Measurements from ENCODE around the gene ACSL5.

ACSL5 gene, protein sequence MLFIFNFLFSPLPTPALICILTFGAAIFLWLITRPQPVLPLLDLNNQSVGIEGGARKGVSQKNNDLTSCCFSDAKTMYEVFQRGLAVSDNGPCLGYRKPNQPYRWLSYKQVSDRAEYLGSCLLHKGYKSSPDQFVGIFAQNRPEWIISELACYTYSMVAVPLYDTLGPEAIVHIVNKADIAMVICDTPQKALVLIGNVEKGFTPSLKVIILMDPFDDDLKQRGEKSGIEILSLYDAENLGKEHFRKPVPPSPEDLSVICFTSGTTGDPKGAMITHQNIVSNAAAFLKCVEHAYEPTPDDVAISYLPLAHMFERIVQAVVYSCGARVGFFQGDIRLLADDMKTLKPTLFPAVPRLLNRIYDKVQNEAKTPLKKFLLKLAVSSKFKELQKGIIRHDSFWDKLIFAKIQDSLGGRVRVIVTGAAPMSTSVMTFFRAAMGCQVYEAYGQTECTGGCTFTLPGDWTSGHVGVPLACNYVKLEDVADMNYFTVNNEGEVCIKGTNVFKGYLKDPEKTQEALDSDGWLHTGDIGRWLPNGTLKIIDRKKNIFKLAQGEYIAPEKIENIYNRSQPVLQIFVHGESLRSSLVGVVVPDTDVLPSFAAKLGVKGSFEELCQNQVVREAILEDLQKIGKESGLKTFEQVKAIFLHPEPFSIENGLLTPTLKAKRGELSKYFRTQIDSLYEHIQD

GRCh38 chr10:112373912-112374338, at the start of gene ACSL5:
Gene ACSL5, plus strand, starts transcription at chr10:112374116. Its CDS starts 20,831 bp downstream, at chr10:112394947.
- H3K4me3 ChIP-seq (ENCODE audit: low read depth, low read length) = no peak within 1 kb of the TSS
- TF ChIP-seq, protein P1, sequence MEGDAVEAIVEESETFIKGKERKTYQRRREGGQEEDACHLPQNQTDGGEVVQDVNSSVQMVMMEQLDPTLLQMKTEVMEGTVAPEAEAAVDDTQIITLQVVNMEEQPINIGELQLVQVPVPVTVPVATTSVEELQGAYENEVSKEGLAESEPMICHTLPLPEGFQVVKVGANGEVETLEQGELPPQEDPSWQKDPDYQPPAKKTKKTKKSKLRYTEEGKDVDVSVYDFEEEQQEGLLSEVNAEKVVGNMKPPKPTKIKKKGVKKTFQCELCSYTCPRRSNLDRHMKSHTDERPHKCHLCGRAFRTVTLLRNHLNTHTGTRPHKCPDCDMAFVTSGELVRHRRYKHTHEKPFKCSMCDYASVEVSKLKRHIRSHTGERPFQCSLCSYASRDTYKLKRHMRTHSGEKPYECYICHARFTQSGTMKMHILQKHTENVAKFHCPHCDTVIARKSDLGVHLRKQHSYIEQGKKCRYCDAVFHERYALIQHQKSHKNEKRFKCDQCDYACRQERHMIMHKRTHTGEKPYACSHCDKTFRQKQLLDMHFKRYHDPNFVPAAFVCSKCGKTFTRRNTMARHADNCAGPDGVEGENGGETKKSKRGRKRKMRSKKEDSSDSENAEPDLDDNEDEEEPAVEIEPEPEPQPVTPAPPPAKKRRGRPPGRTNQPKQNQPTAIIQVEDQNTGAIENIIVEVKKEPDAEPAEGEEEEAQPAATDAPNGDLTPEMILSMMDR (IDR thresholded peaks at IDR 0.05; ENCODE audit: borderline replicate concordance, insufficient read depth, low read depth, low read length) = no peak

- TF ChIP-seq, protein P1 (IDR thresholded peaks at IDR 0.05; ENCODE audit: borderline replicate concordance, insufficient read depth, low read depth, low read length) = no peak
- no peak overlapping the region for H3K4me3 ChIP-seq (ENCODE audit: low read depth, low read length)
These were observed 46.2 kb upstream of the ACSL5 start for GRCh38 chr10:112327678-112328077.

DNA sequence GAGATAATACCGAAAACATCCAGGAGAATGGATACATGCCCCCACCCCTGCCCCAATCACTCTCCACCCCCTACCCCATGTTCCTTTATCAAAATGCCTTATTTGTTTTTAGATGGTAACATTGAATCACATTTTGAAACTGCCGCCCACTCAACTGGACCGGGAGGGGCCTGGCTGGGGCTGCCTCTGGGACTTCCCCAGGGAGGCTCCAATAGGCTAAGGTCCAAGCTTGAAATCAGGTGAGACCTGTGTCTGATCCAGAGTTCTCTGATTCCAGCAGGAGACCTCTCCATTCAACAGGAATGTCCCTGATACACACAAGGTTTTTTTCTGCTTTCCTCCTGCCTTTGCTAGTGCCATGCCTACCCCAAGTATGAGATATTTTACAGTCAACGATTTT, 43.8 kb upstream of the ACSL5 start:
- no peak overlapping the region for H3K4me3 ChIP-seq (ENCODE audit: low read depth, low read length)
- TF ChIP-seq, protein P1 (IDR thresholded peaks at IDR 0.05; ENCODE audit: borderline replicate concordance, insufficient read depth, low read depth, low read length) = no peak

DNA sequence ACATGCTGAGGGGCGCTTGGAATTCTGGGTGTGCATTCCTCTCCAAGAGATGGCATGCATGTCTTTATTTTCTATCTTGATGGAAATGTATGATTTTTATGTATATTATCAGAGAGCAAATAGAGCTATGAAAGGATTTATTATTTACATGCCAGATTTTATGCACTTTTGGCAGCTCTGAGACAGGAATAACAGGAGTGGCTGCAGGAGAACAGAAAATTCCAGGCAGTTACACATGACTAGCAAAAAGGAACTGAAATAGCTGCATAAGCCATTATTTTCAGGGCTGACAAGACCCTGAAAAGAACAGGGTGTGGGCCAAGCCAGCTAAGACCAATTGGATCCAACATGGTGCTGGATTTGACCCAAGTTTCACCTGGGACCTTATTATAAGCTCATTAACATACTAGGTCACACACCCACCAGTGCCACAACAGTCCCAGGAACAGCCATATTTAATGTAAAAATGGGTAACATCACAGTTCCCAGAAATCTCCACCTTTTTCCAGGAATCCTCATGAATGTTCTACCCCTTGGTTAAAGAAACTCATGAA, 43.2 kb upstream of the ACSL5 start:
- TF ChIP-seq, protein P1 (IDR thresholded peaks at IDR 0.05; ENCODE audit: borderline replicate concordance, insufficient read depth, low read depth, low read length) = no peak
- no peak overlapping the region for H3K4me3 ChIP-seq (ENCODE audit: low read depth, low read length)

DNA sequence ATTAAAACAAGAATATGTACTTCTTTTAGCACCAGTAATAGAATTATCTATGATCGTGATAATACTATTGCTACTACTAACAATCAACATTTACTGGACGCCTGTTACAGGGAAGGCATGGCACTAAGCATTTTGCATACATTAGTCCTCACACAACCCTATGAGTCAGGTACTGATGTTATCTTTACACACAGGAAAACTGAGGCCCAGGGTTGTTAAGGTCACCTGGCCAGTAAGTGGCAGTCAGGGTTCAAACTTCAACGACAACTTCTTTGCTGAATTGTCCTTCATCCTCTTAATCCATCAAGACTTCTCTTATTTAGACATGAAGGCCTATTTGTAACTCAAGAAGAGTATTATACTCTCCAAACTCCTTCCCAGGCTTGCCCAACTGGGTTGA, 41.9 kb upstream of the ACSL5 start:
- TF ChIP-seq, protein P1 (IDR thresholded peaks at IDR 0.05; ENCODE audit: borderline replicate concordance, insufficient read depth, low read depth, low read length) = no peak
- no peak overlapping the region for H3K4me3 ChIP-seq (ENCODE audit: low read depth, low read length)

DNA sequence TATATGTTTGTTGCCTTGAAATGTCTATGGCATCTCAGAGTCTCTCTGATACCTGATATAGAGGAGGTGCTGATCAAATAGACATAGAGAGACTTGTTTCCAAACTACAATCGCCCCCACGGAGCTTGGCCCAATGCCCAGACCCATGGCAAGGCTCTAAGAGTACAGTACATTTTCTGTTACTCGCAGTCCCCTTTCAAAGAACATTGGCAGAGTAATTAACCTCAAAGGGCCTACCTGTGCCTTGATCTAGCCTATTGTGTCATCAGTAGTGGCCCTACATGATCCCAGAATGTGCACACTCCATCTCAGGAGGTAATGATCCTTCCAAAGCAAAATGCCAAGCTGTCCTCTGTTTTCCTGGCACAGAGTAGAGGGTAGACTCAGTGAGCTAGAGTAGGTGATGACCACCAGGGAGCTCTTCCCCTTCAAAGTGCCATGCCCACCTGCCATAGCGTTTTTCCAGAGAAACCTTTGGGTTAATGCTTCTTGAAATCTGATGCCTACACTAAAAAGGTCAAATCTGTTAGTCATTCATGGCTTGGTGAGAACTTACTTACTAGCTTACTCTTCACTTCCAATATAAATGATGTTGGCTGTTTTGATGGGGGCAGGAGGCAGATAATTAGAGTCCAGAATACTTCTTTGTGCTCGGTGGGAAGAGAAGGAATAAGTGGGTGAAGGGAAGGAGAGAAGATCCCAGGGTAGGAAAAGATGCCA, 41.2 kb upstream of the ACSL5 start:
- H3K4me3 ChIP-seq (ENCODE audit: low read depth, low read length) = no peak overlapping the region
- TF ChIP-seq, protein P1 (IDR thresholded peaks at IDR 0.05; ENCODE audit: borderline replicate concordance, insufficient read depth, low read depth, low read length) = no peak
